A549 (cell line): ENCODE data around the gene PAPPA. TPM values are rescaled to one million over a fixed set of nuclear protein-coding genes. Genes with fewer than 3 reads are reported as not detected.

Source experiments
- ATAC-seq, 2 experiments: fragments of 200-7000 bp in 1 of 2; fragments of >200 bp in 1 of 2; cut with Nextera tagmentation in 1 of 2; cut with Tn5 transposase in 1 of 2; 3 replicates each; pipeline versions ENCODE4 v1.8.0 to v1.9.1; 2018 to 2020; ENCODE audit warnings: mild to moderate bottlenecking in 1 of 2, moderate library complexity in 1 of 2
- CTCF ChIA-PET: fragments of 300-600 bp; sonication (Branson Sonifier 250); formaldehyde crosslinking; extraction: SDS; loops from one replicate; lab custom pipeline; 2021; ENCODE audit warnings: antibody characterized with exemption, inconsistent platforms; lab: Yijun Ruan, JAX
- POLR2A ChIA-PET: fragments of 350-600 bp; formaldehyde crosslinking; extraction: SDS; loops from one replicate; lab custom pipeline; 2021; ENCODE audit warnings: antibody characterized with exemption, inconsistent platforms; lab: Yijun Ruan, JAX
- DNase-seq, 2 experiments: peaks; one replicate each; pipeline versions ENCODE4 v3.0.0 to v3.0.0-alpha.2; 2011 to 2016; ENCODE audit warnings: low read depth in 1 of 2, low spot score in 1 of 2
- FAIRE-seq: peaks from 2 replicates; lab custom pipeline; 2011; peaks lifted over from hg19 to GRCh38; lab: Jason Lieb, UNC
- H3K27ac ChIP-seq, 2 experiments: fragments of >200 bp; sonication (Bioruptor Twin); formaldehyde crosslinking; 3 replicates each; pipeline ENCODE4 v1.5.1; 2016 to 2017
- H3K4me1 ChIP-seq: fragments of >200 bp; sonication (Bioruptor Twin); formaldehyde crosslinking; 3 replicates; pipeline ENCODE4 v1.6.1; 2016
- H3K4me2 ChIP-seq: fragments of >200 bp; sonication (Bioruptor Twin); formaldehyde crosslinking; 3 replicates; pipeline ENCODE4 v1.6.1; 2016
- H3K4me3 ChIP-seq: fragments of >200 bp; sonication (Bioruptor Twin); formaldehyde crosslinking; 3 replicates; pipeline ENCODE4 v1.5.1; 2016
- H3K9me3 ChIP-seq: fragments of >200 bp; sonication (Bioruptor Twin); formaldehyde crosslinking; 3 replicates; pipeline ENCODE4 v1.6.1; 2016
- BHLHE40 ChIP-seq: IDR thresholded peaks from 2 replicates; pipeline ENCODE4 v1.6.1; 2012; ENCODE audit warnings: low read depth, low read length, inconsistent platforms
- CBX2 ChIP-seq: fragments of 200-600 bp; sonication (generic); IDR thresholded peaks from 2 replicates; pipeline ENCODE4 v1.6.1; 2016; ENCODE audit warnings: low read depth, mild to moderate bottlenecking, borderline replicate concordance
- CEBPB ChIP-seq, 2 experiments: fragments of >200 bp in 1 of 2; sonication (Bioruptor Twin) in 1 of 2; formaldehyde crosslinking in 1 of 2; IDR thresholded peaks; 2 replicates each; pipeline ENCODE4 v1.6.1; 2012 to 2016
- CHD2 ChIP-seq: fragments of 150-350 bp; IDR thresholded peaks from 2 replicates; pipeline ENCODE4 v1.6.1; 2014; ENCODE audit warnings: low read length; ENCODE audit not compliant: partially characterized antibody
- CHD4 ChIP-seq: fragments of 200-600 bp; sonication (generic); IDR thresholded peaks from 2 replicates; pipeline ENCODE4 v1.6.1; 2016; ENCODE audit warnings: antibody characterized with exemption, mild to moderate bottlenecking, borderline replicate concordance
- EHF ChIP-seq: fragments of 250-450 bp; sonication (Bioruptor Pico); IDR thresholded peaks from 2 replicates; pipeline ENCODE4 v1.5.0; 2020; ENCODE audit warnings: mild to moderate bottlenecking
- EP300 ChIP-seq, 2 experiments: fragments of >200 bp; sonication (Bioruptor Twin); formaldehyde crosslinking; IDR thresholded peaks; 2 replicates in 1 of 2; 3 replicates in 1 of 2; pipeline ENCODE4 v1.6.1; 2016 to 2017
- GATA3 ChIP-seq: IDR thresholded peaks from 2 replicates; pipeline ENCODE4 v1.6.1; 2012; ENCODE audit warnings: borderline replicate concordance
- HOXA7 ChIP-seq: fragments of 250-450 bp; sonication (Bioruptor Pico); IDR thresholded peaks from 2 replicates; pipeline ENCODE4 v1.5.0; 2020; ENCODE audit warnings: mild to moderate bottlenecking, moderate library complexity
- HOXB13 ChIP-seq: fragments of 250-450 bp; sonication (Bioruptor Pico); IDR thresholded peaks from 2 replicates; pipeline ENCODE4 v1.5.0; 2020; ENCODE audit warnings: low read depth, mild to moderate bottlenecking, moderate library complexity
- JUNB ChIP-seq: fragments of >200 bp; sonication (Bioruptor Twin); formaldehyde crosslinking; IDR thresholded peaks from 2 replicates; pipeline ENCODE4 v1.6.1; 2016
- KDM1A ChIP-seq: fragments of 200-600 bp; sonication (generic); IDR thresholded peaks from 2 replicates; pipeline ENCODE4 v1.6.1; 2016; ENCODE audit warnings: low read depth, mild to moderate bottlenecking
- NR3C1 ChIP-seq: fragments of >200 bp; sonication (Bioruptor Twin); formaldehyde crosslinking; IDR thresholded peaks from 3 replicates; pipeline ENCODE4 v1.6.1; 2017
- PHF8 ChIP-seq: fragments of 200-600 bp; sonication (generic); IDR thresholded peaks from 2 replicates; pipeline ENCODE4 v1.6.1; 2016; ENCODE audit warnings: low read depth, mild to moderate bottlenecking, antibody characterized with exemption, moderate library complexity, borderline replicate concordance
- POLR2A ChIP-seq: IDR thresholded peaks from 2 replicates; pipeline ENCODE4 v1.6.1; 2012; ENCODE audit warnings: mild to moderate bottlenecking, low read length
- POLR2AphosphoS2 ChIP-seq: conservative IDR thresholded peaks from 2 replicates; pipeline ENCODE4 v1.6.1; 2012; ENCODE audit warnings: low read length, improper control_type of control experiment, inconsistent platforms
- RAD21 ChIP-seq, 2 experiments: fragments of >200 bp in 1 of 2; sonication (Bioruptor Twin) in 1 of 2; formaldehyde crosslinking in 1 of 2; IDR thresholded peaks in 1 of 2; conservative IDR thresholded peaks in 1 of 2; 2 replicates in 1 of 2; 3 replicates in 1 of 2; pipeline ENCODE4 v1.6.1; 2012 to 2018; ENCODE audit warnings: inconsistent platforms in 1 of 2
- RCOR1 ChIP-seq: fragments of 150-350 bp; IDR thresholded peaks from 2 replicates; pipeline ENCODE4 v1.6.1; 2014; ENCODE audit warnings: antibody characterized with exemption, low read length, low read depth
- RNF2 ChIP-seq: fragments of 200-600 bp; sonication (generic); IDR thresholded peaks from 2 replicates; pipeline ENCODE4 v1.6.1; 2016; ENCODE audit warnings: low read depth, mild to moderate bottlenecking, antibody characterized with exemption, moderate library complexity, borderline replicate concordance
- SREBF2 ChIP-seq: fragments of 450-650 bp; IDR thresholded peaks from 2 replicates; pipeline ENCODE4 v1.6.1; 2014; ENCODE audit warnings: mild to moderate bottlenecking, moderate library complexity
- TFCP2L1 ChIP-seq: fragments of 250-450 bp; sonication (Bioruptor Pico); IDR thresholded peaks from 2 replicates; pipeline ENCODE4 v1.5.0; 2021; ENCODE audit warnings: mild to moderate bottlenecking
- TP53 ChIP-seq: fragments of 250-450 bp; sonication (Bioruptor Pico); IDR thresholded peaks from 2 replicates; pipeline ENCODE4 v1.5.0; 2021; ENCODE audit warnings: mild to moderate bottlenecking, moderate library complexity
- ZNF302 ChIP-seq: fragments of 250-450 bp; sonication (Bioruptor Pico); IDR thresholded peaks from 2 replicates; pipeline ENCODE4 v1.9.0; 2021; ENCODE audit warnings: inconsistent platforms, mild to moderate bottlenecking, moderate library complexity
- WGBS: methylation state at CpG from one replicate; pipeline ENCODE4 v1.1.6; 2017; ENCODE audit errors: missing lambda C conversion rate; 5-methylcytosine and 5-hydroxymethylcytosine counted together
- polyA plus RNA-seq, 4 experiments: library from polyadenylated mRNA; depleted of rRNA in 3 of 4; stranded (reverse); fragments of >200 nt; fragmentation: RNase III in 1 of 4; extraction: RNeasy Plus Mini Kit Qiagen cat#74134 plus additional on column Dnase treatment in 1 of 4; gene quantifications; 2 replicates in 3 of 4; 3 replicates in 1 of 4; pipeline ENCODE4 v1.2.3, GENCODE V29; 2011 to 2017
- TF ChIP-seq, protein P1 (sequence below): fragments of 150-350 bp; IDR thresholded peaks from 2 replicates; pipeline ENCODE4 v1.6.1; 2014; ENCODE audit warnings: low read depth, mild to moderate bottlenecking, low read length
- TF ChIP-seq, protein P2 (sequence below): fragments of >200 bp; sonication (Bioruptor Twin); formaldehyde crosslinking; IDR thresholded peaks from 3 replicates; pipeline ENCODE4 v1.5.1; 2016
- TF ChIP-seq, protein P3 (sequence below): fragments of 250-450 bp; sonication (Bioruptor Pico); IDR thresholded peaks from 2 replicates; pipeline ENCODE4 v1.5.0; 2020; ENCODE audit warnings: low read depth, mild to moderate bottlenecking, moderate library complexity

The PAPPA gene
- polyA plus RNA-seq, 2 of the 4 experiments (the other 2 are of a cell fraction), result 40.0 to 127 TPM

DNA sequence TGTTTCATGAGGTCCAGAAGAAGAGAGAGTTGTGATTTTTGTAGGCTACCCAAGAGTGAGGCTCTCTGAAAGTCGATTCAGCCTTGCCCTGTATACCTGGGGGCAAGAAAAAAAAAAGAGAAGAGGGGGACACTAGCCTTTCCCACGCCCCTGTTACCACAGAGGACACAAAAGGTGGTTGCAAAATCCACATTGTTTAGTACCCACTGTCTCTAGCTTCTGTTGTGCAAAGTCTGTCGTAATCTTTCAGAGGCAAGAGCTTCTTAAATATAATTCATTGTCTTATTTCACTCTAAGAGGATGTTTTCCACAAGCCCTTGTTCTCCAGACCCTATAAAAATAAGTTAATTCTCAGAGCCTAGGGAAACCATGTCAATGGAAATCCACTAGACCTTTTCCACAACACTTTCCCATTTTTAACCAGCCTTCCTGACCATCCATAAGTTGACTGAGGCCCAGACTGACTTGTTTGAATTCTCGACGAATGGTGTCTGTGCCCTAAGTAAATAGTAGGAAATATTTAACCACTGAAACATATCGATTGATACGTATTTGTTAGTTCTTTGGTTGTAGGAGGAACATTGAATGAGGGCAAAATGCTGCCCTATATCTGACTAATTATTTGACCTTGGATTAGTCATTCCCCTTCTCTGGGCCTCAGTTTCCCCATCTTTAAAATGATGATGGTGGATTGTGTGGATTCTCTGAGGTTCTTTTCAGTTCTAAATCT lies 182.7 kb downstream of the PAPPA start:
- H3K4me2 ChIP-seq, result peak overlapping the region; percentile 34
- TF ChIP-seq POLR2A, result no peak
- TF ChIP-seq CEBPB (IDR thresholded peaks at IDR 0.05), result peak; percentile 30 to 47; a peak in 1 of 4 replicates
- TF ChIP-seq, all 56 proteins: peak for 1
- Histone ChIP-seq H3K4me3 (no peak overlapping the region), H3K9me3 (no peaks in the 10 kb centered on the region), H3K27ac (peak overlapping the region; percentile 48 to 69; a peak in 5 of 6 replicates), H3K4me1 (peaks cover 75% of the 10 kb centered on the region)
- WGBS, result 60% methylated on average over 7 of the region's 7 CpGs
- ChIA-PET CTCF (interaction anchor here (1.1 to 2.0 kb wide), 2 partner anchors 10 to 743 kb away, joined by 3 to 7 read pairs; no protein-coding TSS in a partner anchor), POLR2A (no interaction called here)
- FAIRE-seq, result no peak
- peak in 1 of 2 experiments; percentile 25 for DNase-seq
- no peak for ATAC-seq

DNA sequence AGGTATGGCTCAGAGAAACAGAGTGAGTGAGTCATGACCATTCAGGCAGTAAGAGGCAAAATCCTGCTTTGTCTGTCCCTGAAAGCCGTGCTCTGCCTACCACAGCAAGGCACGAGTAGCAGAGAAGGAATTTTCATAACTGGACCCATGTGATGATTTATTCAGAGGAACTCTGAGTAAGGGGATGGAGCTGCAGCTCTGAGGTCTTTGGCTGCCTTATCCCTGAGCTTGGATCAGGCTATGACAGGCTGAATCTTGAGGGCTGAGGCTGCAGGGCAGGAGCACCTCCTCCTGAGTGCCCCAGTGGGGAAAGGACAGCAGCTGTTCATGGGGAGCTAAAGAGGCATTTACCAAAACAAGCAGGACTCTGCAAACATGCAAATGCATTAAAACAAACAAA lies 183.4 kb downstream of the PAPPA start:
- WGBS, result 47% methylated on average over 2 of the region's 2 CpGs
- FAIRE-seq, result no peak
- H3K27ac ChIP-seq, result peak overlapping the region; percentile 48 to 69; a peak in 5 of 6 replicates
- H3K4me2 ChIP-seq, result peak overlapping the region; percentile 34
- ChIA-PET CTCF (interaction anchor here (2.0 kb wide), 1 partner anchor 743 kb away, joined by 7 read pairs; no protein-coding TSS in a partner anchor), POLR2A (no interaction called here)
- peak; percentile 38 to 60; a peak in 4 of 6 replicates for ATAC-seq
- TF ChIP-seq HOXA7 (no peak), RCOR1 (no peak), TFCP2L1 (no peak), SREBF2 (no peak), CHD4 (no peak), TP53 (no peak), GATA3 (no peak), KDM1A (no peak), NR3C1 (no peak), PHF8 (no peak), HOXB13 (CRISPR knock-in tag) (no peak), POLR2AphosphoS2 (no peak), EHF (CRISPR knock-in tag) (no peak), ZNF302 (CRISPR knock-in tag) (no peak), JUNB (no peak)
- TF ChIP-seq, protein P1, sequence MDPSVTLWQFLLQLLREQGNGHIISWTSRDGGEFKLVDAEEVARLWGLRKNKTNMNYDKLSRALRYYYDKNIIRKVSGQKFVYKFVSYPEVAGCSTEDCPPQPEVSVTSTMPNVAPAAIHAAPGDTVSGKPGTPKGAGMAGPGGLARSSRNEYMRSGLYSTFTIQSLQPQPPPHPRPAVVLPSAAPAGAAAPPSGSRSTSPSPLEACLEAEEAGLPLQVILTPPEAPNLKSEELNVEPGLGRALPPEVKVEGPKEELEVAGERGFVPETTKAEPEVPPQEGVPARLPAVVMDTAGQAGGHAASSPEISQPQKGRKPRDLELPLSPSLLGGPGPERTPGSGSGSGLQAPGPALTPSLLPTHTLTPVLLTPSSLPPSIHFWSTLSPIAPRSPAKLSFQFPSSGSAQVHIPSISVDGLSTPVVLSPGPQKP, result no peak
- no peaks in the 10 kb centered on the region for H3K9me3 ChIP-seq
- DNase-seq, result no peak
- H3K4me1 ChIP-seq, result peaks cover 78% of the 10 kb centered on the region
- H3K4me3 ChIP-seq, result no peak overlapping the region

DNA sequence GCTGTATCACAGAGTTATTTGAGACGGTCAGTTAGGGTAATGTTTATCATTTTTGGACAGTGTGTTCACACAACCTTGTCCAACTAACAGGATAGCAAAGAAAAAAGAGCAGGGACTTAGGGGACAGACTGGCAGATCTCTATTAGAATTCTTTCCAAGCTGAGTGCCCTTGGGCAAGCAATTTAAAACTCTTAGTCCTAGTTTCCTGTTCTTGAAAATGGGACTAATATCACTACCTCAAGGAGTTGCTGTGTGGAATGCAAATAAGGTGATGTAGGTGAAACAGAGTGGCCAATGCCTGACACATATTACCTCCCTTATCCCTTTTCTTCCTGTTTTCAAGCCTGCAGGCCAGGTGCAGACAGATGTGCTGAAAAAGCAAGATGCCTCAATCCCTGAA lies 186.7 kb downstream of the PAPPA start:
- FAIRE-seq, result no peak
- DNase-seq, result no peak
- WGBS, result 70% methylated on average over 1 of the region's 1 CpG
- H3K9me3 ChIP-seq, result no peaks in the 10 kb centered on the region
- ChIA-PET POLR2A (no interaction called here), CTCF (interaction anchor here (2.2 kb wide), 1 partner anchor 747 kb away, joined by 5 read pairs; no protein-coding TSS in a partner anchor)
- H3K27ac ChIP-seq, result 0 out of 6 replicates have a peak overlapping the region, but pooled peaks of 1 of the 2 experiments have one; percentile 12
- no peak for ATAC-seq
- no peak overlapping the region for H3K4me2 ChIP-seq
- H3K4me1 ChIP-seq, result peaks cover 59% of the 10 kb centered on the region
- no peak overlapping the region for H3K4me3 ChIP-seq
- TF ChIP-seq ZNF302 (CRISPR knock-in tag) (no peak), RCOR1 (no peak), CBX2 (no peak), RNF2 (no peak), EP300 (IDR thresholded peaks at IDR 0.05) (no peak)

DNA sequence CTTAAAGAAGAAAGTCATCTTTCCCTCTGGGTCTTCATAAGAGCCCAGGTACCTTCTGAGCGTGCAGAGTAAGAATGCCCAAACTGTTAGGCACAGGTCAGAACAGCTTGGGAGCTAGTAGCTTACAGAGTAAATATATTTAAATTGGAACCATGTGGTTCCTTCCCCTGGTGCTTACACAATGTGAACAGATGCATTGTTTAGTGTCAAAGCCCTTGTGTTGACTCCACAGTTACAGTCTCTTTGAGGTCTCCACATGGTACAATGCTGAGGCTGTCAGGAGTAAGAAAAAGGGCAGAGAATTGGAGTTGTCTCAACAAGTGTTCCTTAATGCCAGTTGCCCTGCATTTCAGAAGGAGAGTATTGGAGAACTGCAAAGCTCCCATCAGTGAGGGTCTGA lies 188.5 kb downstream of the PAPPA start:
- H3K4me1 ChIP-seq, result peaks cover 46% of the 10 kb centered on the region
- ATAC-seq (no peak), FAIRE-seq (no peak), DNase-seq (no peak)
- H3K27ac ChIP-seq, result peak overlapping the region in 1 of 2 experiments; percentile 35; a peak in 1 of 6 replicates
- no peaks in the 10 kb centered on the region for H3K9me3 ChIP-seq
- no peak overlapping the region for H3K4me2 ChIP-seq
- 95% methylated on average over 1 of the region's 1 CpG for WGBS
- H3K4me3 ChIP-seq, result no peak overlapping the region
- POLR2A ChIA-PET, result no interaction called here
- CTCF ChIA-PET, result no interaction called here
- TF ChIP-seq, protein P2, sequence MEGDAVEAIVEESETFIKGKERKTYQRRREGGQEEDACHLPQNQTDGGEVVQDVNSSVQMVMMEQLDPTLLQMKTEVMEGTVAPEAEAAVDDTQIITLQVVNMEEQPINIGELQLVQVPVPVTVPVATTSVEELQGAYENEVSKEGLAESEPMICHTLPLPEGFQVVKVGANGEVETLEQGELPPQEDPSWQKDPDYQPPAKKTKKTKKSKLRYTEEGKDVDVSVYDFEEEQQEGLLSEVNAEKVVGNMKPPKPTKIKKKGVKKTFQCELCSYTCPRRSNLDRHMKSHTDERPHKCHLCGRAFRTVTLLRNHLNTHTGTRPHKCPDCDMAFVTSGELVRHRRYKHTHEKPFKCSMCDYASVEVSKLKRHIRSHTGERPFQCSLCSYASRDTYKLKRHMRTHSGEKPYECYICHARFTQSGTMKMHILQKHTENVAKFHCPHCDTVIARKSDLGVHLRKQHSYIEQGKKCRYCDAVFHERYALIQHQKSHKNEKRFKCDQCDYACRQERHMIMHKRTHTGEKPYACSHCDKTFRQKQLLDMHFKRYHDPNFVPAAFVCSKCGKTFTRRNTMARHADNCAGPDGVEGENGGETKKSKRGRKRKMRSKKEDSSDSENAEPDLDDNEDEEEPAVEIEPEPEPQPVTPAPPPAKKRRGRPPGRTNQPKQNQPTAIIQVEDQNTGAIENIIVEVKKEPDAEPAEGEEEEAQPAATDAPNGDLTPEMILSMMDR, result no peak
- TF ChIP-seq, protein P1, result no peak
- TF ChIP-seq POLR2AphosphoS2 (no peak), TP53 (no peak), BHLHE40 (no peak), CHD2 (no peak), RAD21 (conservative IDR thresholded peaks at IDR 0.05 in 1 of 2, IDR thresholded peaks at IDR 0.05 in 1 of 2) (no peak)
- TF ChIP-seq, protein P3, sequence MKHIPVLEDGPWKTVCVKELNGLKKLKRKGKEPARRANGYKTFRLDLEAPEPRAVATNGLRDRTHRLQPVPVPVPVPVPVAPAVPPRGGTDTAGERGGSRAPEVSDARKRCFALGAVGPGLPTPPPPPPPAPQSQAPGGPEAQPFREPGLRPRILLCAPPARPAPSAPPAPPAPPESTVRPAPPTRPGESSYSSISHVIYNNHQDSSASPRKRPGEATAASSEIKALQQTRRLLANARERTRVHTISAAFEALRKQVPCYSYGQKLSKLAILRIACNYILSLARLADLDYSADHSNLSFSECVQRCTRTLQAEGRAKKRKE, result no peak
